Neural cell (in vitro differentiated cells): ENCODE measurements around the gene SOS1. TPM values are rescaled to one million over a fixed set of nuclear protein-coding genes. Genes with fewer than 3 reads are reported as not detected.

Source experiments
- H2AFZ ChIP-seq: fragments of 200-600, 300-800 bp; sonication (generic), shearing (Covaris generic); 2 replicates; pipeline ENCODE4 v1.6.0; 2014; ENCODE audit warnings: low read depth, mild to moderate bottlenecking, antibody characterized with exemption, low read length, moderate library complexity
- H3F3A ChIP-seq: fragments of 200-600 bp; shearing (Covaris generic); 2 replicates; pipeline ENCODE4 v1.6.1; 2016; ENCODE audit warnings: mild to moderate bottlenecking, moderate library complexity, mixed read lengths, antibody characterized with exemption, low read length; ENCODE audit not compliant: insufficient read depth, poor library complexity, severe bottlenecking
- H3K27ac ChIP-seq: fragments of 200-600, 300-800 bp; sonication (generic), shearing (Covaris generic); 2 replicates; pipeline ENCODE4 v1.5.1; 2014; ENCODE audit warnings: mild to moderate bottlenecking, low read length, moderate library complexity
- H3K27me3 ChIP-seq: fragments of 300-800, 200-600 bp; sonication (generic), shearing (Covaris generic); 2 replicates; pipeline ENCODE4 v1.6.0; 2014; ENCODE audit warnings: mild to moderate bottlenecking, low read depth, low read length, moderate library complexity; ENCODE audit not compliant: insufficient read depth
- H3K36me3 ChIP-seq: fragments of 300-800, 200-600 bp; sonication (generic), shearing (Covaris generic); 2 replicates; pipeline ENCODE4 v1.5.1; 2014; ENCODE audit warnings: mild to moderate bottlenecking, antibody characterized with exemption, low read length, moderate library complexity; ENCODE audit not compliant: insufficient read depth
- H3K4me2 ChIP-seq: fragments of 300-800, 200-600 bp; sonication (generic), shearing (Covaris generic); 2 replicates; pipeline ENCODE4 v1.6.0; 2014; ENCODE audit warnings: mild to moderate bottlenecking, low read length
- H3K4me3 ChIP-seq: fragments of 300-800, 200-600 bp; sonication (generic), shearing (Covaris generic); 2 replicates; pipeline ENCODE4 v1.5.1; 2014; ENCODE audit warnings: mild to moderate bottlenecking, low read length, moderate library complexity
- H3K79me2 ChIP-seq: fragments of 200-600 bp; shearing (Covaris generic); replicated peaks from 2 replicates; pipeline ENCODE4 v1.6.0; 2014; ENCODE audit warnings: mild to moderate bottlenecking, low read length, moderate library complexity; ENCODE audit not compliant: insufficient read depth
- H3K9ac ChIP-seq: fragments of 300-800, 200-600 bp; sonication (generic), shearing (Covaris generic); 2 replicates; pipeline ENCODE4 v1.6.1; 2016; ENCODE audit warnings: mild to moderate bottlenecking, low read length, mixed read lengths
- H3K9me2 ChIP-seq: fragments of 200-600 bp; shearing (Covaris generic); 2 replicates; pipeline ENCODE4 v1.6.1; 2016; ENCODE audit warnings: mild to moderate bottlenecking, low read length, mixed read lengths; ENCODE audit not compliant: insufficient read depth
- H3K9me3 ChIP-seq: fragments of 200-600, 300-800 bp; sonication (generic), shearing (Covaris generic); 2 replicates; pipeline ENCODE4 v1.6.1; 2016; ENCODE audit warnings: mild to moderate bottlenecking, mixed run types, low read length, moderate library complexity, mixed read lengths
- H4K20me1 ChIP-seq: fragments of 200-600 bp; shearing (Covaris generic); 2 replicates; pipeline ENCODE4 v1.6.1; 2016; ENCODE audit warnings: mild to moderate bottlenecking, mixed run types; ENCODE audit not compliant: insufficient read depth
- CTCF ChIP-seq: fragments of 450-650 bp; IDR thresholded peaks from 2 replicates; pipeline ENCODE4 v1.5.1; 2014; ENCODE audit warnings: antibody characterized with exemption, mild to moderate bottlenecking, moderate library complexity; ENCODE audit not compliant: poor library complexity, severe bottlenecking
- EP300 ChIP-seq: fragments of 450-650 bp; conservative IDR thresholded peaks from 2 replicates; pipeline ENCODE4 v1.6.1; 2014; ENCODE audit warnings: antibody characterized with exemption, mild to moderate bottlenecking, moderate library complexity; ENCODE audit not compliant: poor library complexity, severe bottlenecking
- EZH2 ChIP-seq: fragments of 200-600, 300-800 bp; shearing (Covaris generic), sonication (generic); IDR thresholded peaks from 2 replicates; pipeline ENCODE4 v1.6.1; 2014; ENCODE audit warnings: antibody characterized with exemption, low read length, borderline replicate concordance, mild to moderate bottlenecking; ENCODE audit not compliant: insufficient read depth, poor library complexity, severe bottlenecking
- MXI1 ChIP-seq: fragments of 450-650 bp; conservative IDR thresholded peaks from 2 replicates; pipeline ENCODE4 v1.6.1; 2014; ENCODE audit warnings: antibody characterized with exemption, mild to moderate bottlenecking; ENCODE audit not compliant: poor library complexity, severe bottlenecking
- POLR2AphosphoS5 ChIP-seq: IDR thresholded peaks from 2 replicates; pipeline ENCODE4 v1.6.1; 2012
- RAD21 ChIP-seq: fragments of 450-650 bp; conservative IDR thresholded peaks from 2 replicates; pipeline ENCODE4 v1.6.1; 2014; ENCODE audit warnings: antibody characterized with exemption, mild to moderate bottlenecking, moderate library complexity
- REST ChIP-seq: IDR thresholded peaks from 2 replicates; pipeline ENCODE4 v1.6.1; 2012; ENCODE audit warnings: borderline replicate concordance
- SMC3 ChIP-seq: fragments of 450-650 bp; conservative IDR thresholded peaks from 2 replicates; pipeline ENCODE4 v1.6.1; 2014; ENCODE audit warnings: antibody characterized with exemption, mild to moderate bottlenecking, moderate library complexity; ENCODE audit not compliant: poor library complexity
- TAF1 ChIP-seq: IDR thresholded peaks from 2 replicates; pipeline ENCODE4 v1.6.1; 2012; ENCODE audit warnings: low read depth
- polyA plus RNA-seq: library from polyadenylated mRNA; depleted of rRNA; stranded (reverse); fragments of >200 nt; gene quantifications from 2 replicates; pipeline ENCODE4 v1.2.3, GENCODE V29; 2014

SOS1 gene
- polyA plus RNA-seq, 1 donor from 2014 or later: 19.0 TPM

GRCh38 chr2:38959938-38960608 lies 160.8 kb downstream of the SOS1 start:
- Histone ChIP-seq H3K9ac (no peak overlapping the region), H3K4me3 (peak overlapping the region; percentile 31), H3F3A (no peaks in the 10 kb centered on the region), H3K4me2 (no peak overlapping the region), H3K9me2 (no peaks in the 10 kb centered on the region), H3K36me3 (no peaks in the 10 kb centered on the region), H3K9me3 (no peaks in the 10 kb centered on the region), H2AFZ (no peak overlapping the region), H4K20me1 (no peaks in the 10 kb centered on the region), H3K27ac (no peak overlapping the region), H3K27me3 (no peaks in the 10 kb centered on the region), H3K79me2 (no peaks in the 10 kb centered on the region)
- no peak for TF ChIP-seq MXI1
- TF ChIP-seq CTCF: no peak
- TF ChIP-seq TAF1: no peak
- TF ChIP-seq EZH2: no peak
- TF ChIP-seq SMC3: no peak
- TF ChIP-seq REST: no peak
- no peak for TF ChIP-seq RAD21
- no peak for TF ChIP-seq POLR2AphosphoS5
- TF ChIP-seq EP300: no peak

DNA sequence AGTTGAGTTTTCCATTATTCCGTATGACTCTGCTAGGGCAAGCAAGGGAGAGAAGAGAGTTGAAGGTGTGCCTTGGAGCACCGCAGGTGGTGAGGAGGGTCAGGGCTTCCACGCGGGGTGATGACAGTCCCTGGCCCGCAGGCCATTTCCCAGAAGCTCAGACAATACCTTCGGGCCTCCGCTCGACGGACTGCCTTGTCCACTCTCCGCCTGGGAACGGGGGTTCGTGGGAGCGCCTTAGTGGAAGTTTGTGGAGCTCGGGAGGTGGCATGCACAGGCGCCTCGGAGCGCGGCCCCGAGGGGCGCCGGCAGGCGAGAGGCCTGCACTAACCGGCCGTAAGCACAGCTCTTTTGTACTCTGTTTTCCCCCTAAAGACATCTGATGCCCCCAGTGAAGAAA lies 161.4 kb downstream of the SOS1 start:
- Histone ChIP-seq H3K36me3 (no peaks in the 10 kb centered on the region), H2AFZ (no peak overlapping the region), H3K9me3 (no peaks in the 10 kb centered on the region), H3K4me3 (no peak overlapping the region), H3K79me2 (no peaks in the 10 kb centered on the region), H3F3A (no peaks in the 10 kb centered on the region), H3K4me2 (no peak overlapping the region), H3K9me2 (no peaks in the 10 kb centered on the region), H3K27ac (no peak overlapping the region), H3K27me3 (no peaks in the 10 kb centered on the region), H4K20me1 (no peaks in the 10 kb centered on the region), H3K9ac (no peak overlapping the region)
- TF ChIP-seq MXI1 (no peak), SMC3 (no peak), TAF1 (no peak), RAD21 (no peak), EZH2 (no peak), POLR2AphosphoS5 (no peak)
